SK-N-SH (cell line): ENCODE data around the gene MRPL40. TPM values are rescaled to one million over a fixed set of nuclear protein-coding genes. Genes with fewer than 3 reads are reported as not detected.

Experiments used
- CTCF ChIA-PET: fragments of 300-600, 350-600 bp; formaldehyde crosslinking; extraction: SDS; loops from one replicate; lab custom pipeline; 2021; lab: Yijun Ruan, JAX
- POLR2A ChIA-PET: fragments of 350-600 bp; sonication (Branson Sonifier 250); formaldehyde crosslinking; extraction: SDS; loops from one replicate; lab custom pipeline; 2020; ENCODE audit warnings: antibody characterized with exemption, inconsistent platforms; lab: Yijun Ruan, JAX
- DNase-seq: peaks from one replicate; pipeline ENCODE4 v3.0.0; 2012
- H2AFZ ChIP-seq: fragments of 200-600 bp; sonication (generic); 2 replicates; pipeline ENCODE4 v1.8.1; 2016; ENCODE audit warnings: antibody characterized with exemption, mild to moderate bottlenecking, low read depth
- H3F3A ChIP-seq: fragments of 200-600 bp; sonication (generic); replicated peaks from 2 replicates; pipeline ENCODE3; 2016; ENCODE audit warnings: antibody characterized with exemption, mild to moderate bottlenecking; ENCODE audit not compliant: insufficient read depth
- H3K27ac ChIP-seq, 2 experiments: fragments of 200-500 bp in 1 of 2; fragments of 200-600 bp in 1 of 2; sonication (Bioruptor generic) in 1 of 2; sonication (generic), shearing (Covaris generic) in 1 of 2; 2 replicates each; pipeline versions ENCODE4 v1.5.1 to v1.6.1; 2014 to 2016; ENCODE audit warnings: low read depth in 2 of 2, inconsistent platforms in 1 of 2, low read length in 1 of 2, mild to moderate bottlenecking in 1 of 2, mixed read lengths in 1 of 2
- H3K27me3 ChIP-seq: fragments of 200-600 bp; sonication (generic), shearing (Covaris generic); 2 replicates; pipeline ENCODE4 v1.6.1; 2016; ENCODE audit warnings: mixed run types; ENCODE audit not compliant: insufficient read depth
- H3K36me3 ChIP-seq, 2 experiments: fragments of 200-500 bp in 1 of 2; fragments of 200-600 bp in 1 of 2; sonication (Bioruptor generic) in 1 of 2; sonication (generic) in 1 of 2; replicated peaks in 1 of 2; 2 replicates each; pipeline versions ENCODE3 to v1.5.1; 2014 to 2016; ENCODE audit warnings: low read length in 1 of 2, mild to moderate bottlenecking in 1 of 2; ENCODE audit not compliant: insufficient read depth in 2 of 2, control insufficient read depth in 1 of 2
- H3K4me1 ChIP-seq, 2 experiments: fragments of 200-500 bp in 1 of 2; fragments of 200-600 bp in 1 of 2; sonication (Bioruptor generic) in 1 of 2; sonication (generic), shearing (Covaris generic) in 1 of 2; 2 replicates each; pipeline versions ENCODE4 v1.5.1 to v1.6.1; 2014 to 2016; ENCODE audit warnings: low read depth in 1 of 2, low read length in 1 of 2, mixed run types in 1 of 2; ENCODE audit not compliant: insufficient read depth in 2 of 2, control insufficient read depth in 1 of 2
- H3K4me2 ChIP-seq: fragments of 200-600 bp; sonication (generic), shearing (Covaris generic); 2 replicates; pipeline ENCODE4 v1.6.1; 2017; ENCODE audit warnings: mixed run types
- H3K4me3 ChIP-seq, 2 experiments: fragments of 200-500 bp in 1 of 2; fragments of 200-600 bp in 1 of 2; sonication (Bioruptor generic) in 1 of 2; sonication (generic), shearing (Covaris generic) in 1 of 2; 2 replicates each; pipeline versions ENCODE4 v1.5.1 to v1.8.1; 2014 to 2016; ENCODE audit warnings: low read depth in 2 of 2, inconsistent platforms in 1 of 2, low read length in 1 of 2, mild to moderate bottlenecking in 1 of 2, mixed read lengths in 1 of 2, moderate library complexity in 1 of 2
- H3K79me2 ChIP-seq: fragments of 200-600 bp; sonication (generic); 2 replicates; pipeline ENCODE4 v1.8.1; 2017; ENCODE audit warnings: mild to moderate bottlenecking; ENCODE audit not compliant: insufficient read depth
- H3K9ac ChIP-seq: fragments of 200-600 bp; sonication (generic); 2 replicates; pipeline ENCODE4 v1.6.1; 2017; ENCODE audit warnings: mixed run types
- H3K9me2 ChIP-seq: fragments of 200-600 bp; sonication (generic); 2 replicates; pipeline ENCODE4 v1.6.1; 2017; ENCODE audit warnings: mixed run types
- H3K9me3 ChIP-seq: fragments of 200-600 bp; sonication (generic); 2 replicates; pipeline ENCODE4 v1.6.1; 2017; ENCODE audit warnings: mixed run types, mild to moderate bottlenecking, moderate library complexity
- H4K20me1 ChIP-seq: fragments of 200-600 bp; sonication (generic); 2 replicates; pipeline ENCODE4 v1.6.1; 2017; ENCODE audit warnings: mild to moderate bottlenecking, mixed run types; ENCODE audit not compliant: insufficient read depth
- CHD2 ChIP-seq: fragments of 150-350 bp; IDR thresholded peaks from 2 replicates; pipeline ENCODE4 v1.6.1; 2018; ENCODE audit warnings: low read length; ENCODE audit not compliant: partially characterized antibody
- ELF1 ChIP-seq: IDR thresholded peaks from 2 replicates; pipeline ENCODE4 v1.4.0; 2012
- EP300 ChIP-seq, 2 experiments: IDR thresholded peaks; 2 replicates each; pipeline versions ENCODE4 v1.4.0 to v1.6.1; 2012; ENCODE audit warnings: borderline replicate concordance in 1 of 2, low read depth in 1 of 2, low read length in 1 of 2
- EZH2phosphoT487 ChIP-seq: fragments of 200-600 bp; sonication (generic); IDR thresholded peaks from 2 replicates; pipeline ENCODE4 v1.6.1; 2017; ENCODE audit warnings: low read depth, mixed run types, mild to moderate bottlenecking, antibody characterized with exemption, moderate library complexity, borderline replicate concordance
- GABPA ChIP-seq: IDR thresholded peaks from 2 replicates; pipeline ENCODE4 v1.4.0; 2012; ENCODE audit warnings: low read depth, mild to moderate bottlenecking
- GATA2 ChIP-seq: sonication (generic); formaldehyde crosslinking; IDR thresholded peaks from 2 replicates; pipeline ENCODE4 v1.5.0; 2020; ENCODE audit warnings: mild to moderate bottlenecking, missing genetic modification reagents
- IRF3 ChIP-seq: fragments of 150-350 bp; IDR thresholded peaks from 2 replicates; pipeline ENCODE4 v1.6.1; 2016; ENCODE audit warnings: mild to moderate bottlenecking, low read depth, low read length
- MEF2A ChIP-seq: IDR thresholded peaks from 2 replicates; pipeline ENCODE4 v1.4.0; 2012; ENCODE audit warnings: low read depth, borderline replicate concordance
- POLR2AphosphoS5 ChIP-seq: IDR thresholded peaks from 2 replicates; pipeline ENCODE4 v1.6.1; 2012; ENCODE audit warnings: low read depth, low read length
- RAD21 ChIP-seq: IDR thresholded peaks from 2 replicates; pipeline ENCODE4 v1.6.1; 2012; ENCODE audit warnings: mild to moderate bottlenecking, low read length
- REST ChIP-seq: IDR thresholded peaks from 2 replicates; pipeline ENCODE4 v1.6.1; 2012; ENCODE audit warnings: mild to moderate bottlenecking, low read depth, low read length, moderate library complexity
- RFX5 ChIP-seq: IDR thresholded peaks from 2 replicates; pipeline ENCODE4 v1.6.1; 2012; ENCODE audit warnings: mild to moderate bottlenecking, improper control_type of control experiment, low read length
- RXRA ChIP-seq: IDR thresholded peaks from 2 replicates; pipeline ENCODE4 v1.4.0; 2012; ENCODE audit warnings: low read depth, mild to moderate bottlenecking, borderline replicate concordance
- SMC3 ChIP-seq: IDR thresholded peaks from 2 replicates; pipeline ENCODE4 v1.6.1; 2012; ENCODE audit warnings: low read depth, low read length, improper control_type of control experiment
- TEAD4 ChIP-seq: IDR thresholded peaks from 2 replicates; pipeline ENCODE4 v1.4.0; 2012; ENCODE audit warnings: mild to moderate bottlenecking, borderline replicate concordance; ENCODE audit not compliant: insufficient read depth
- USF1 ChIP-seq: IDR thresholded peaks from 2 replicates; pipeline ENCODE4 v1.4.0; 2012; ENCODE audit warnings: low read depth, borderline replicate concordance
- USF2 ChIP-seq: fragments of 150-350 bp; IDR thresholded peaks from 2 replicates; pipeline ENCODE4 v1.6.1; 2017; ENCODE audit warnings: antibody characterized with exemption, low read length, low read depth, borderline replicate concordance
- WGBS: methylation state at CpG from one replicate; pipeline ENCODE4 v1.1.6; 2017; ENCODE audit warnings: low lambda C conversion rate; 5-methylcytosine and 5-hydroxymethylcytosine counted together
- polyA plus RNA-seq, 3 experiments: library from polyadenylated mRNA; depleted of rRNA; stranded (reverse); fragments of >200 nt; gene quantifications; 2 replicates each; pipeline ENCODE4 v1.2.3, GENCODE V29; 2012

The MRPL40 gene
- polyA plus RNA-seq, 1 of the 3 experiments (the other 2 are of a cell fraction) = 34.9 TPM

- peaks cover 0 to 28% of the 10 kb centered on the region in 2 experiments; a peak in 2 of 4 replicates for H3K4me1 ChIP-seq
- no peak for DNase-seq
- H3K27me3 ChIP-seq = no peaks in the 10 kb centered on the region
- no peak overlapping the region for H3K9ac ChIP-seq
- H4K20me1 ChIP-seq = no peaks in the 10 kb centered on the region
- H3K4me3 ChIP-seq = no peak overlapping the region
- H3K4me2 ChIP-seq = no peak overlapping the region
- no peaks in the 10 kb centered on the region for H3K9me2 ChIP-seq
- no peak for TF ChIP-seq RFX5
- no peak for TF ChIP-seq GABPA
- no peak for TF ChIP-seq RAD21
- no peak for TF ChIP-seq IRF3
- no peak for TF ChIP-seq USF2
- TF ChIP-seq EZH2phosphoT487 = no peak
- TF ChIP-seq SMC3 = no peak
- TF ChIP-seq ELF1 = no peak
- TF ChIP-seq POLR2AphosphoS5 = no peak
- TF ChIP-seq MEF2A = no peak
- TF ChIP-seq EP300 (IDR thresholded peaks at IDR 0.05; ENCODE audit: borderline replicate concordance in 1 of 2, low read depth in 1 of 2, low read length in 1 of 2) = no peak
- no peak for TF ChIP-seq USF1
- no peak for TF ChIP-seq REST
- TF ChIP-seq RXRA = no peak
- TF ChIP-seq CHD2 = no peak
- no peak for TF ChIP-seq GATA2 (CRISPR knock-in tag)
- TF ChIP-seq TEAD4 = no peak
- CTCF ChIA-PET = interaction anchor here (1.9 kb wide), 1 partner anchor 225 kb away, joined by 10 read pairs; no protein-coding TSS in a partner anchor
- peaks cover 4% of the 10 kb centered on the region for H3F3A ChIP-seq
- POLR2A ChIA-PET = no interaction called here
- 97% methylated on average over 4 of the region's 4 CpGs for WGBS
- H3K79me2 ChIP-seq = peaks cover under 1% of the 10 kb centered on the region; the same call in 1 of the 2 replicates
- peaks cover 29 to 45% of the 10 kb centered on the region in 2 experiments for H3K36me3 ChIP-seq
- no peaks in the 10 kb centered on the region for H3K9me3 ChIP-seq
- H2AFZ ChIP-seq = no peak overlapping the region
- H3K27ac ChIP-seq = no peak overlapping the region
Observed at GRCh38 chr22:19405133-19405532, 27.2 kb upstream of the MRPL40 start.
